Neuronal stem cell (in vitro differentiated cells): ENCODE data around the gene ADAP1.

Experiments
- DNase-seq: peaks from one replicate; pipeline ENCODE4 v3.0.0-alpha.2; 2013; ENCODE audit warnings: low spot score
- H2AFZ ChIP-seq: one replicate; pipeline ENCODE4 v1.6.1; 2013; ENCODE audit warnings: mild to moderate bottlenecking, low read length, inconsistent platforms
- H2AK5ac ChIP-seq: 2 replicates; pipeline ENCODE4 v1.6.1; 2013; ENCODE audit warnings: low read depth, mild to moderate bottlenecking, inconsistent platforms, low read length, moderate library complexity, mixed read lengths
- H2BK120ac ChIP-seq: 2 replicates; pipeline ENCODE4 v1.6.1; 2013; ENCODE audit warnings: low read depth, mild to moderate bottlenecking, inconsistent platforms, low read length, moderate library complexity, mixed read lengths
- H2BK12ac ChIP-seq: one replicate; pipeline ENCODE4 v1.6.1; 2013; ENCODE audit warnings: low read length, inconsistent platforms
- H2BK15ac ChIP-seq: 2 replicates; pipeline ENCODE4 v1.6.1; 2013; ENCODE audit warnings: mild to moderate bottlenecking, low read length, inconsistent platforms, mixed read lengths
- H2BK5ac ChIP-seq: one replicate; pipeline ENCODE4 v1.6.1; 2013; ENCODE audit warnings: inconsistent platforms, mild to moderate bottlenecking, low read length, moderate library complexity
- H3K14ac ChIP-seq: one replicate; pipeline ENCODE4 v1.6.1; 2013; ENCODE audit warnings: low read length, inconsistent platforms
- H3K18ac ChIP-seq: 2 replicates; pipeline ENCODE4 v1.6.1; 2013; ENCODE audit warnings: low read length, inconsistent platforms
- H3K23ac ChIP-seq: 2 replicates; pipeline ENCODE4 v1.6.1; 2013; ENCODE audit warnings: low read depth, mild to moderate bottlenecking, mixed read lengths, low read length, inconsistent platforms; ENCODE audit not compliant: poor library complexity
- H3K27ac ChIP-seq: replicated peaks from 3 replicates; pipeline ENCODE4 v1.5.1; 2013; ENCODE audit warnings: low read length, inconsistent platforms
- H3K27me3 ChIP-seq, 3 experiments: 2 replicates each; pipeline ENCODE4 v1.6.1; 2013; ENCODE audit warnings: low read length in 3 of 3, mild to moderate bottlenecking in 2 of 3, inconsistent platforms in 1 of 3, low read depth in 1 of 3, mixed read lengths in 1 of 3, moderate library complexity in 1 of 3; ENCODE audit not compliant: control insufficient read depth in 3 of 3, insufficient read depth in 3 of 3
- H3K36me3 ChIP-seq, 2 donors: replicated peaks in 1 of 2; 2 replicates each; pipeline ENCODE4 v1.6.1; 2013; ENCODE audit warnings: low read length in 2 of 2; ENCODE audit not compliant: control insufficient read depth in 2 of 2, insufficient read depth in 2 of 2
- H3K4ac ChIP-seq: 2 replicates; pipeline ENCODE4 v1.6.1; 2013; ENCODE audit warnings: inconsistent platforms, mild to moderate bottlenecking, low read length, moderate library complexity
- H3K4me1 ChIP-seq, 2 donors: 1 replicate in 1 of 2; 2 replicates in 1 of 2; pipeline ENCODE4 v1.6.1; 2013; ENCODE audit warnings: low read length in 2 of 2, low read depth in 1 of 2; ENCODE audit not compliant: control insufficient read depth in 2 of 2, insufficient read depth in 1 of 2
- H3K4me2 ChIP-seq: one replicate; pipeline ENCODE4 v1.6.1; 2013; ENCODE audit warnings: mild to moderate bottlenecking, low read length, inconsistent platforms; ENCODE audit not compliant: insufficient read depth, poor library complexity, severe bottlenecking
- H3K4me3 ChIP-seq, 2 donors: 2 replicates each; pipeline ENCODE4 v1.5.1; 2013; ENCODE audit warnings: low read length in 2 of 2, mild to moderate bottlenecking in 2 of 2, inconsistent platforms in 1 of 2, moderate library complexity in 1 of 2
- H3K79me1 ChIP-seq: one replicate; pipeline ENCODE4 v1.6.1; 2013; ENCODE audit warnings: low read depth, mild to moderate bottlenecking, inconsistent platforms, low read length, moderate library complexity
- H3K9ac ChIP-seq: one replicate; pipeline ENCODE4 v1.6.1; 2013; ENCODE audit warnings: mild to moderate bottlenecking, low read depth, low read length, inconsistent platforms; ENCODE audit not compliant: poor library complexity
- H3K9me3 ChIP-seq, 2 donors: replicated peaks in 1 of 2; 2 replicates each; pipeline versions ENCODE3 to v1.6.1; 2013; ENCODE audit warnings: low read length in 2 of 2, mild to moderate bottlenecking in 2 of 2, inconsistent platforms in 1 of 2, low read depth in 1 of 2, mixed read lengths in 1 of 2, moderate library complexity in 1 of 2; ENCODE audit not compliant: control insufficient read depth in 2 of 2, insufficient read depth in 1 of 2
- H4K8ac ChIP-seq: one replicate; pipeline ENCODE4 v1.6.1; 2013; ENCODE audit warnings: low read depth, mild to moderate bottlenecking, inconsistent platforms, low read length, moderate library complexity
- H4K91ac ChIP-seq: one replicate; pipeline ENCODE4 v1.6.1; 2013; ENCODE audit warnings: low read length, low read depth, mild to moderate bottlenecking, inconsistent platforms; ENCODE audit not compliant: poor library complexity
- WGBS, 2 donors: extraction: QIAGEN DNeasy Blood & Tissue Kit; methylation state at CpG; one replicate each; pipeline ENCODE4 v1.1.7; 2013; ENCODE audit warnings: missing lambda C conversion rate in 2 of 2, mixed read lengths in 1 of 2; ENCODE audit not compliant: insufficient read length in 2 of 2, insufficient replicate concordance in 1 of 2; ENCODE audit errors: extremely low coverage in 2 of 2; 5-methylcytosine and 5-hydroxymethylcytosine counted together

ADAP1 gene

DNA sequence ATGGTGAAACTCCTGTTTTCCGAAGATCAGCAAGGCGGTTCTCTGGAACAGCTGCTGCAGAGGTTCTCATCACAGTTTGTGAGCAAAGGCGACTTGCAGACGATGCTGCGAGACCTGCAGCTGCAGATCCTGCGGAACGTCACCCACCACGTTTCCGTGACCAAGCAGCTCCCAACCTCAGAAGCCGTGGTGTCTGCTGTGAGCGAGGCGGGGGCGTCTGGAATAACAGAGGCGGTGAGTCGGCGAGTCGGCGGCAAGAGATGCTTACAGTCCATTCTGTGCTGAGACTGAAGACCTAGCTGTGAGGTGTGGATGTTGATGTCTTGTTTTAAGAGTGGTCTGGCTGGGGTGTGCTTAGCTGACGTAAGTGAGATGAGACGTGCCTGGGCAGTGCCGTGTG is 94.3 kb downstream of the ADAP1 start:
- peaks cover 48 to 94% of the 10 kb centered on the region in 2 donors for H3K36me3 ChIP-seq
- no peak for DNase-seq

DNA sequence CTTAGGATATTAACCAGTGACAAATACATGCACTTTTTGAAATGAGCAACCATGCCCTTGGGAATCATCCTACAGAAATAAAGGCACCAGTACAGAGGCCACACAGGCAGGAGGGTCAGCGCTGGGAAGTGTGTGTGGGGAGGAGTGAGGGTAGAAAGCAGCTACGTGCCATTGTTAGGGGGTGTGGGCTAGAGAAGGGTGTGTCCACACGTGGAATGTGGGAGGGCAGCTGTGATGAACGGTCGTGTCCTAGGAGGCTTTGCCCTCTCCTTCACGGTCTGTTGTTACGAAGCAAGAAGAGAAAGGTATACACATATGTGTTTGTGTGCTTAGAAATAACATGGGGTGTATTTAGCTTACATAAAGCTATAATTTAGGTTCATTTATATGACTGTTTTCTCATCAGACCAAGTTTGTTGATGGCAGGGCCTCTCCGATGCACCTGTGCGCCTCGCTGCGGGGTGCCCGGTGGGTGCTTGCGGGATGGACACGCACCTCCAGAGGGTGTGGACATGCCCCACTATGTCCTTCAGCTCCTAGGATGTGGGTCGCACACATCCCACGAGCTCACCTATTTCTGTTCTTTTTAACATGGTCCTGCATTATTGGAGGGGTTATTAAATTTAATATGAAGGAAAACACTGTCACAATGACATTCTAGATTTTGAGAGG is 95.0 kb downstream of the ADAP1 start:
- H3K27me3 ChIP-seq: no peaks in the 10 kb centered on the region
- no peak overlapping the region for H4K91ac ChIP-seq
- peak overlapping the region in 1 of 2 donors; percentile 41 for H3K4me3 ChIP-seq
- no CpG with 5 or more reads among the region's 16 CpGs for WGBS, 2 donors
- peak overlapping the region; percentile 30 for H4K8ac ChIP-seq
- H3K4me2 ChIP-seq: no peak overlapping the region
- H2BK15ac ChIP-seq: no peak overlapping the region
- H3K4ac ChIP-seq: no peak overlapping the region
- no peak overlapping the region for H3K18ac ChIP-seq
- H2BK12ac ChIP-seq: no peak overlapping the region
- no peak overlapping the region for H2AFZ ChIP-seq
- H3K14ac ChIP-seq: no peak overlapping the region
- DNase-seq: no peak
- no peak overlapping the region for H2BK5ac ChIP-seq
- H2BK120ac ChIP-seq: no peak overlapping the region
- H3K9ac ChIP-seq: no peak overlapping the region
- H3K36me3 ChIP-seq: peaks cover 50 to 95% of the 10 kb centered on the region in 2 donors
- no peaks in the 10 kb centered on the region for H3K9me3 ChIP-seq
- no peaks in the 10 kb centered on the region for H3K4me1 ChIP-seq
- peak overlapping the region; percentile 67 for H3K23ac ChIP-seq
- no peak overlapping the region for H3K27ac ChIP-seq
- no peak overlapping the region for H2AK5ac ChIP-seq
- peaks cover 4% of the 10 kb centered on the region for H3K79me1 ChIP-seq

More for the DNA sequence above, 94.3 kb downstream of the ADAP1 start:
- H3K9ac ChIP-seq: no peak overlapping the region
- no peak overlapping the region for H3K27ac ChIP-seq
- H3K23ac ChIP-seq: no peak overlapping the region
- no CpG with 5 or more reads among the region's 21 CpGs for WGBS, 2 donors
- no peak overlapping the region for H4K91ac ChIP-seq
- H2BK15ac ChIP-seq: no peak overlapping the region
- no peak overlapping the region for H2AFZ ChIP-seq
- H3K18ac ChIP-seq: no peak overlapping the region
- no peak overlapping the region for H3K14ac ChIP-seq
- H3K4me1 ChIP-seq: no peaks in the 10 kb centered on the region
- H2BK5ac ChIP-seq: no peak overlapping the region
- no peak overlapping the region for H2AK5ac ChIP-seq
- H3K4me3 ChIP-seq: no peak overlapping the region
- no peak overlapping the region for H3K4me2 ChIP-seq
- no peaks in the 10 kb centered on the region for H3K9me3 ChIP-seq
- no peaks in the 10 kb centered on the region for H3K27me3 ChIP-seq
- peaks cover 4% of the 10 kb centered on the region for H3K79me1 ChIP-seq
- no peak overlapping the region for H3K4ac ChIP-seq
- no peak overlapping the region for H4K8ac ChIP-seq
- H2BK12ac ChIP-seq: no peak overlapping the region
- H2BK120ac ChIP-seq: no peak overlapping the region

GRCh38 chr7:857661-858060 is 96.8 kb downstream of the ADAP1 start:
- Histone ChIP-seq H3K23ac (peak overlapping the region; percentile 35), H3K4ac (no peak overlapping the region), H3K79me1 (peaks cover 4% of the 10 kb centered on the region), H3K9ac (peak overlapping the region; percentile 36), H2AFZ (no peak overlapping the region), H3K4me2 (no peak overlapping the region), H2BK15ac (no peak overlapping the region), H4K91ac (no peak overlapping the region), H3K14ac (peak overlapping the region; percentile 12), H4K8ac (no peak overlapping the region), H3K4me1 (no peaks in the 10 kb centered on the region), H3K36me3 (peaks cover 67 to 98% of the 10 kb centered on the region in 2 donors), H3K27ac (no peak overlapping the region), H3K27me3 (no peaks in the 10 kb centered on the region), H3K9me3 (no peaks in the 10 kb centered on the region), H3K18ac (no peak overlapping the region), H2BK120ac (no peak overlapping the region), H2AK5ac (no peak overlapping the region), H3K4me3 (peak overlapping the region in 1 of 2 donors; percentile 11), H2BK5ac (no peak overlapping the region), H2BK12ac (no peak overlapping the region)
- DNase-seq: no peak
- WGBS, 2 donors: no CpG with 5 or more reads among the region's 9 CpGs

- no peak overlapping the region for H3K4me3 ChIP-seq
- H2BK15ac ChIP-seq: no peak overlapping the region
- no peaks in the 10 kb centered on the region for H3K27me3 ChIP-seq
- H4K91ac ChIP-seq: no peak overlapping the region
- peaks cover 67 to 98% of the 10 kb centered on the region in 2 donors for H3K36me3 ChIP-seq
- H3K27ac ChIP-seq: no peak overlapping the region
- no peak overlapping the region for H2BK12ac ChIP-seq
- no peak overlapping the region for H3K9ac ChIP-seq
- peak overlapping the region; percentile 25 for H4K8ac ChIP-seq
- H2AFZ ChIP-seq: no peak overlapping the region
- H3K4me2 ChIP-seq: no peak overlapping the region
- H2AK5ac ChIP-seq: no peak overlapping the region
- peak overlapping the region; percentile 40 for H3K23ac ChIP-seq
- no peak overlapping the region for H3K14ac ChIP-seq
- peak overlapping the region; percentile 63 for H2BK5ac ChIP-seq
- H3K79me1 ChIP-seq: peaks cover 4% of the 10 kb centered on the region
- no peaks in the 10 kb centered on the region for H3K4me1 ChIP-seq
- no CpG with 5 or more reads among the region's 30 CpGs for WGBS, 2 donors
- no peak overlapping the region for H3K18ac ChIP-seq
- no peak for DNase-seq
- no peak overlapping the region for H3K4ac ChIP-seq
- H3K9me3 ChIP-seq: no peaks in the 10 kb centered on the region
- no peak overlapping the region for H2BK120ac ChIP-seq
Measured at GRCh38 chr7:856444-857095, 97.9 kb downstream of the ADAP1 start.
